NCI-H2227 treated with DMSO at 0.1 percent for 48 hours (cell line): Measurements from ENCODE around the gene LTBP3.
A peak's percentile ranks its signal among the peaks of the same experiment; 100 is the strongest.
"Not testable (repeated sequence)": the region's sequence is repeated elsewhere in the genome, so short reads cannot be mapped to it uniquely, and the experiment has no call there.

Source experiments
- DNase-seq: peaks from one replicate; lab custom pipeline; 2025; lab: John Stamatoyannopoulos, UW

LTBP3 gene

GRCh38 chr11:65571420-65571819, 13.3 kb upstream of the LTBP3 start:
- no peak for DNase-seq

- DNase-seq: peak; percentile 96
These were observed 12.1 kb upstream of the LTBP3 start, which contains the start of gene ZNRD2 for GRCh38 chr11:65569973-65570918. Gene ZNRD2 (plus strand): TSS chr11:65570477. CDS start chr11:65570492, 15 bp downstream.

GRCh38 chr11:65569164-65569972, 11.2 kb upstream of the LTBP3 start:
- DNase-seq: no peak

GRCh38 chr11:65565624-65566453, 7.7 kb upstream of the LTBP3 start:
- peak; percentile 70 for DNase-seq

GRCh38 chr11:65564879-65565559, 6.9 kb upstream of the LTBP3 start:
- DNase-seq: not testable (repeated sequence)

GRCh38 chr11:65563601-65564000, 5.4 kb upstream of the LTBP3 start:
- no peak for DNase-seq

GRCh38 chr11:65562788-65563187, 4.6 kb upstream of the LTBP3 start:
- no peak for DNase-seq

- DNase-seq: no peak
These were observed 3.9 kb upstream of the LTBP3 start for GRCh38 chr11:65562020-65562419.

GRCh38 chr11:65560555-65561418, 2.6 kb upstream of the LTBP3 start:
- DNase-seq: peak; percentile 61

GRCh38 chr11:65559951-65560537, 1.9 kb upstream of the LTBP3 start:
- DNase-seq: peak; percentile 36

- no peak for DNase-seq
These were observed 1.4 kb upstream of the LTBP3 start for GRCh38 chr11:65559535-65559934.

GRCh38 chr11:65558930-65559509, 861 bp upstream of the LTBP3 start:
- DNase-seq: no peak

GRCh38 chr11:65557280-65558001, 718 bp downstream of the LTBP3 start:
- DNase-seq: no peak

- DNase-seq: no peak
These were observed 1.5 kb downstream of the LTBP3 start for GRCh38 chr11:65556470-65557279.

GRCh38 chr11:65555693-65556231, 2.4 kb downstream of the LTBP3 start:
- DNase-seq: no peak

- DNase-seq: no peak
These were observed 3.2 kb downstream of the LTBP3 start for GRCh38 chr11:65554842-65555430.
